Body of pancreas (tissue), 4 donors: Measurements from ENCODE around the gene SYT14. TPM values are rescaled to one million over a fixed set of nuclear protein-coding genes. Genes with fewer than 3 reads are reported as not detected.
"Not testable (repeated sequence)": the region's sequence is repeated elsewhere in the genome, so short reads cannot be mapped to it uniquely, and the experiment has no call there.

Experiments
- ATAC-seq: fragments of 150-250 bp; one replicate; pipeline ENCODE4 v1.9.1; 2016
- DNase-seq, 4 donors: peaks; one replicate each; pipeline ENCODE4 v3.0.0-alpha.2; 2019
- H3K27ac ChIP-seq, 4 donors: fragments of 200-600 bp; sonication (generic); 1 replicate in 3 of 4; 2 replicates in 1 of 4; pipeline versions ENCODE4 v1.5.1 to v1.6.1; 2016 to 2019; ENCODE audit warnings: mild to moderate bottlenecking in 1 of 4, mixed read lengths in 1 of 4, moderate library complexity in 1 of 4
- H3K27me3 ChIP-seq, 2 donors: fragments of 200-600 bp; sonication (generic); one replicate each; pipeline ENCODE4 v1.6.0; 2016; ENCODE audit warnings: mild to moderate bottlenecking in 1 of 2
- H3K36me3 ChIP-seq, 2 donors: fragments of 200-600 bp; sonication (generic); replicated peaks in 1 of 2; 2 replicates each; pipeline ENCODE4 v1.5.1; 2016; ENCODE audit warnings: low read depth in 2 of 2; ENCODE audit not compliant: insufficient read depth in 1 of 2
- H3K4me1 ChIP-seq: fragments of 200-600 bp; sonication (generic); one replicate; pipeline ENCODE4 v1.6.0; 2016
- H3K4me3 ChIP-seq, 2 donors: fragments of 200-600 bp; sonication (generic); 1 replicate in 1 of 2; 2 replicates in 1 of 2; pipeline ENCODE4 v1.5.1; 2016 to 2019
- H3K9me3 ChIP-seq, 3 donors: fragments of 200-600 bp; sonication (generic); 1 replicate in 2 of 3; 2 replicates in 1 of 3; pipeline ENCODE4 v1.5.1; 2016
- CTCF ChIP-seq, 7 experiments: fragments of 450-650 bp in 4 of 7; fragments of 200-600 bp in 3 of 7; sonication (generic) in 3 of 7; IDR thresholded peaks; one replicate each; pipeline ENCODE4 v1.5.1; 2016 to 2019; ENCODE audit warnings: antibody characterized with exemption in 7 of 7
- POLR2A ChIP-seq, 3 donors: fragments of 450-650 bp; IDR thresholded peaks; one replicate each; pipeline ENCODE4 v1.6.1; 2016; ENCODE audit warnings: antibody characterized with exemption in 3 of 3, mild to moderate bottlenecking in 2 of 3
- WGBS, 2 donors: methylation state at CpG; one replicate each; pipeline ENCODE4 v1.1.5; 2017; 5-methylcytosine and 5-hydroxymethylcytosine counted together
- intact Hi-C: fragments of 100-400 bp; cut with DNase I; formaldehyde crosslinking; loops from one replicate; pipeline ENCODE4 v1.15.1; 2023
- total RNA-seq, 2 donors: library from RNA; depleted of rRNA; stranded (reverse); fragments of >200 nt; gene quantifications; one replicate each; pipeline ENCODE4 v1.1.0, GENCODE V29; 2016

The SYT14 gene
- total RNA-seq, 2 donors from 2014 or later: 0.78 TPM; not detected in 1

DNA sequence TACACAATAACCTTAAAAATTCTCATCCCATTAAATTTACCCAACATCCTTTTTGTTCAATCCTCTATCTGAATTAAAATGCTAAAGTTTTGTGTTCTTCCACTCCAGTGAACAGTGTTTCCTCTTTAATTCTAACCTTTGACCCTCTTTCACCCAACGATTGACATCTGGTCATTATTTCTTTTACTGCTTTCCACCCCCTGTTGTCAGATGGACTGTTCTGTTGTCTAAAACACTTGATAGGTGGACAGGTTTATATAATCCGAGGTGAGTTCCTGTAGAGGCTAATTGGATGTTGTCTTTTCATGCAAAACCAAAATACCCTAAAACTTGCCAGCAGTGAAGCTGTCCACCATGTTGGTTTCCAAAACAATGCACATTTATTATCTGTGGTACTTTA, 221.2 kb downstream of the SYT14 start:
- no peaks in the 10 kb centered on the region for H3K9me3 ChIP-seq
- H3K36me3 ChIP-seq: no peaks in the 10 kb centered on the region
- 35 to 47% methylated on average over 2 of the region's 2 CpGs for WGBS, 2 donors
- H3K27me3 ChIP-seq: no peaks in the 10 kb centered on the region
- no peak for TF ChIP-seq POLR2A (IDR thresholded peaks at IDR 0.05)
- TF ChIP-seq CTCF (IDR thresholded peaks at IDR 0.05): no peak
- no peak overlapping the region for H3K27ac ChIP-seq
- no peaks in the 10 kb centered on the region for H3K4me1 ChIP-seq
- DNase-seq: no peak
- intact Hi-C loops: no loop called here
- no peak overlapping the region for H3K4me3 ChIP-seq
- ATAC-seq: no peak

GRCh38 chr1:210170220-210170619, 232.2 kb downstream of the SYT14 start:
- no peak overlapping the region for H3K4me3 ChIP-seq
- H3K27ac ChIP-seq: no peak overlapping the region
- ATAC-seq (no peak), DNase-seq (no peak)
- H3K4me1 ChIP-seq: no peaks in the 10 kb centered on the region
- no peaks in the 10 kb centered on the region for H3K36me3 ChIP-seq
- no peak for TF ChIP-seq POLR2A (IDR thresholded peaks at IDR 0.05)
- TF ChIP-seq CTCF (IDR thresholded peaks at IDR 0.05): no peak
- WGBS, 2 donors: 69 to 72% methylated on average over 7 of the region's 7 CpGs
- H3K9me3 ChIP-seq: no peaks in the 10 kb centered on the region
- no peaks in the 10 kb centered on the region for H3K27me3 ChIP-seq
- intact Hi-C loops: no loop called here

DNA sequence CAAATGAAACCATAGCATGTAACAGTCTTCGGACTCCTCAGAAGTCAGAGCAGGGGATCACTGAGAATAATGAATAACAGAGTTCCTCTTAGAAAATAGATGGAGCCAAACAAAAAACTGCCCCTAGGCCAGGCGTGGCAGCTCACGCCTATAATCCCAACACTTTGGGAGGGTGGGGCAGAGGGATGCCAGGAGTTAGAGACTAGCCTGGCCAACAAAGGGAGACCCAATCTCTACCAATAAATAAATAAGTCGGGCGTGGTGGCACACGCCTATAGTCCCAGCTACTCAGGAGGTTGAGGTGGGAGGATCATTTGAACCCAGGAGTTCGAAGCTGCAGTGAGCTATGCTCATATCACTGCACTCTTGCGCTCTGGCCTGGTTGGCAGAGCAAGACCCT, 236.1 kb downstream of the SYT14 start:
- H3K27ac ChIP-seq: no peak overlapping the region
- H3K4me1 ChIP-seq: no peaks in the 10 kb centered on the region
- 67 to 77% methylated on average over 8 of the region's 8 CpGs for WGBS, 2 donors
- intact Hi-C loops: no loop called here
- H3K27me3 ChIP-seq: no peaks in the 10 kb centered on the region
- H3K4me3 ChIP-seq: no peak overlapping the region
- no peak for ATAC-seq
- H3K9me3 ChIP-seq: no peaks in the 10 kb centered on the region
- DNase-seq: no peak
- TF ChIP-seq POLR2A (IDR thresholded peaks at IDR 0.05) (no peak), CTCF (IDR thresholded peaks at IDR 0.05) (no peak)
- no peaks in the 10 kb centered on the region for H3K36me3 ChIP-seq

DNA sequence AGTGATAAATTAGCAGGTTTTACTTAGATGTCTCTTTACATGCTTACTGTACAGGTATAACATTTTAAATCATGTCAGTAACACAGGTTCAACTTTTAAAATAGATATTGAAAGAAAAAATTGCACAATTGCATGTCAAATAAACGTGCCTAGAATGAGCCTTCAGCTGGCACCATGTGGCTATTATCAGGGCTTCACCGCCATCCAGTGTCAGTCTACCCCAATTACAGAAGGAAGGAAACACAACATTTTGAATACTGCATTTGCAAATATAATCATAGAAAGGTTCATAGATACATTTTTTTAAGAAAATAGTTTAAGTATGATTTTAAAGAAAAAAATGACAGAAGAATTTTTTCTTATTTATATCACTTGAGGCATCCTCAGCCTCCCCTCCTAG, 247.0 kb downstream of the SYT14 start:
- ATAC-seq: no peak
- Histone ChIP-seq H3K4me1 (no peaks in the 10 kb centered on the region), H3K27me3 (no peaks in the 10 kb centered on the region), H3K9me3 (no peaks in the 10 kb centered on the region), H3K4me3 (no peak overlapping the region), H3K27ac (no peak overlapping the region), H3K36me3 (no peaks in the 10 kb centered on the region)
- intact Hi-C loops: no loop called here
- WGBS, 2 donors: 58 to 59% methylated on average over 2 of the region's 2 CpGs
- TF ChIP-seq POLR2A (IDR thresholded peaks at IDR 0.05) (no peak), CTCF (IDR thresholded peaks at IDR 0.05) (no peak)
- DNase-seq: no peak

- H3K36me3 ChIP-seq, H3K4me3 ChIP-seq, H3K27me3 ChIP-seq, DNase-seq, ATAC-seq, H3K9me3 ChIP-seq, intact Hi-C loops, H3K27ac ChIP-seq, H3K4me1 ChIP-seq: not testable (repeated sequence)
- 73 to 79% methylated on average over 18 of the region's 18 CpGs for WGBS, 2 donors
These were observed 250.0 kb downstream of the SYT14 start for GRCh38 chr1:210187849-210188606.
